ENCODE measurements around the gene RLN3.

- no peak for TF ChIP-seq CTCF (conservative IDR thresholded peaks at IDR 0.05 in 1 of 2, IDR thresholded peaks at IDR 0.05 in 1 of 2; ENCODE audit: low read depth in 1 of 2, low read length in 2 of 2)
- no peak for TF ChIP-seq EZH2 (IDR thresholded peaks at IDR 0.05; ENCODE audit: low read length, missing control alignments)
Measured at GRCh38 chr19:13979244-13979615, 48.7 kb upstream of the RLN3 start.
